Neutrophil (primary cell): ENCODE measurements around the gene POLR1B.

Experiments used
- H3K27ac ChIP-seq: fragments of 200-600 bp; sonication (generic); 2 replicates; pipeline ENCODE4 v1.5.1; 2016; ENCODE audit warnings: mild to moderate bottlenecking, moderate library complexity
- H3K27me3 ChIP-seq: fragments of 200-600 bp; sonication (generic); 2 replicates; pipeline ENCODE4 v1.6.0; 2016; ENCODE audit warnings: mild to moderate bottlenecking
- H3K36me3 ChIP-seq: fragments of 200-600 bp; sonication (generic); 2 replicates; pipeline ENCODE4 v1.5.1; 2017
- H3K4me1 ChIP-seq, 2 experiments: fragments of 200-600 bp in 1 of 2; sonication (generic) in 1 of 2; 1 replicate in 1 of 2; 2 replicates in 1 of 2; pipeline versions ENCODE4 v1.5.1 to v1.6.1; 2013 to 2016; ENCODE audit warnings: low read depth in 1 of 2, low read length in 1 of 2, mild to moderate bottlenecking in 1 of 2, moderate library complexity in 1 of 2; ENCODE audit not compliant: control insufficient read depth in 1 of 2, insufficient read depth in 1 of 2
- H3K4me3 ChIP-seq, 2 experiments: fragments of 200-600 bp in 1 of 2; sonication (generic) in 1 of 2; 1 replicate in 1 of 2; 2 replicates in 1 of 2; pipeline ENCODE4 v1.5.1; 2013 to 2016; ENCODE audit warnings: low read depth in 1 of 2, low read length in 1 of 2, mild to moderate bottlenecking in 1 of 2, moderate library complexity in 1 of 2
- H3K9me3 ChIP-seq: fragments of 200-600 bp; sonication (generic); 2 replicates; pipeline ENCODE4 v1.5.1; 2016
- TF ChIP-seq, protein P1 (sequence below): fragments of 200-600 bp; sonication (generic); IDR thresholded peaks from 2 replicates; pipeline ENCODE4 v1.5.1; 2016; ENCODE audit warnings: antibody characterized with exemption

Gene POLR1B

DNA sequence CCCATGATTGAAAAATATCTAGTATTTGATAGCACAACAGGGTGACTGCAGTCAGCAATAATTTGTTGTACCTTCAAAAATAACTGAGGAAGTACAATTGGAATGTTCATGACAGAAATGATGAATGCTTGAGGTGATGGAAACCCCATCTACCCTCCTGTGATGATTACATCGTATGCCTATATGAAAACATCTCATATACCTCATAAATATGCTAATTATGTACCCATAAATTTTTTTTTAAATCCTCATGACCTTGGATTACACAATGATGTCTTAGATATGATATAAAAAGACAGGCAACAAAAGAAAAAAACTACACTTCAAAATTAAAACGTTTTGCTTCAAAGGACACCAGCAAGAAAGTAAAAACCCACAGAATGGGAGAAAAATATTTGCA is 1.4 kb upstream of the POLR1B start:
- TF ChIP-seq, protein P1, sequence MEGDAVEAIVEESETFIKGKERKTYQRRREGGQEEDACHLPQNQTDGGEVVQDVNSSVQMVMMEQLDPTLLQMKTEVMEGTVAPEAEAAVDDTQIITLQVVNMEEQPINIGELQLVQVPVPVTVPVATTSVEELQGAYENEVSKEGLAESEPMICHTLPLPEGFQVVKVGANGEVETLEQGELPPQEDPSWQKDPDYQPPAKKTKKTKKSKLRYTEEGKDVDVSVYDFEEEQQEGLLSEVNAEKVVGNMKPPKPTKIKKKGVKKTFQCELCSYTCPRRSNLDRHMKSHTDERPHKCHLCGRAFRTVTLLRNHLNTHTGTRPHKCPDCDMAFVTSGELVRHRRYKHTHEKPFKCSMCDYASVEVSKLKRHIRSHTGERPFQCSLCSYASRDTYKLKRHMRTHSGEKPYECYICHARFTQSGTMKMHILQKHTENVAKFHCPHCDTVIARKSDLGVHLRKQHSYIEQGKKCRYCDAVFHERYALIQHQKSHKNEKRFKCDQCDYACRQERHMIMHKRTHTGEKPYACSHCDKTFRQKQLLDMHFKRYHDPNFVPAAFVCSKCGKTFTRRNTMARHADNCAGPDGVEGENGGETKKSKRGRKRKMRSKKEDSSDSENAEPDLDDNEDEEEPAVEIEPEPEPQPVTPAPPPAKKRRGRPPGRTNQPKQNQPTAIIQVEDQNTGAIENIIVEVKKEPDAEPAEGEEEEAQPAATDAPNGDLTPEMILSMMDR, result no peak
- Histone ChIP-seq H3K27ac (peak overlapping the region; percentile 91), H3K27me3 (no peaks in the 10 kb centered on the region), H3K4me1 (peaks cover 21 to 22% of the 10 kb centered on the region in 2 experiments), H3K4me3 (peak overlapping the region; percentile 88 to 91), H3K9me3 (no peaks in the 10 kb centered on the region), H3K36me3 (no peaks in the 10 kb centered on the region)

DNA sequence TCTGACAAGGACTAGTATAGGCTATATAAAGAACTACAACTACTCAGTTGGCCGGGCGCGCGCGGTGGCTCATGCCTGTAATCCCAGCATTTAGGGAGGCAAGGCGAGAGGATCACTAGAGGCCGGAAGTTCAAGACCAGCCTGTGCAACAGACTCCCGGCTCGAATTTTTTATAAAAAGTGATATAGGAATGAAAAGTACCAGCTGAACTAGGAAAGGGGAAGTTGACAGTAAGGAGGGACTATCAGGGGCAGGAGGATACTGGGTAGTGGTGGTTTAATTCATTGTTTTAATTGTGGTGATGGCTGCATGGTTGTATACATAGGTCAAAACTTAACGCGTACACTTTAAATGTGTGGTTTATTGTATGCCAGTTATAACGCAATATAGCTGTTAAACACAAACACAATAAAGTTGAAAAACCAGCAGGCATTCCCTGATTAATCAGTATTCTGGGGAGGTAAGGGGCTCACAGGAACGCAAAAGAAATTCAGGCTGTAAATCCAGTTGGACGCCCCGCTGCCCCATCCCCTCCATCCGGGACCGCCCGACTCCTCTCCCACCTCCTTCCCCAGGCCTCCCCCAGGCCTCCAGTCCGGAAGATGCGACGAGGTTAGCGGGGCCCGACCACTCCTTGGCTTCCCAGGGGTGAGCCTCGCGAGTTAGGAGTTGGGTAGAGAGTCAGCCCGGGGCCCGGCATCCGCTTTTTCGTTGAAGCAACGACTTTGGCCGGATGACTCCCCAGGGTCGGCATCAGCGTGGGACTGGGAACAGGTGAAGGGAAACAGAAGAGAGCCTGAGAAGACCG is 746 bp upstream of the POLR1B start:
- Histone ChIP-seq H3K36me3 (no peaks in the 10 kb centered on the region), H3K4me3 (peak overlapping the region; percentile 88 to 91), H3K4me1 (peaks cover 21 to 22% of the 10 kb centered on the region in 2 experiments), H3K9me3 (no peaks in the 10 kb centered on the region), H3K27me3 (no peaks in the 10 kb centered on the region), H3K27ac (peak overlapping the region; percentile 91)
- TF ChIP-seq, protein P1, result no peak

DNA sequence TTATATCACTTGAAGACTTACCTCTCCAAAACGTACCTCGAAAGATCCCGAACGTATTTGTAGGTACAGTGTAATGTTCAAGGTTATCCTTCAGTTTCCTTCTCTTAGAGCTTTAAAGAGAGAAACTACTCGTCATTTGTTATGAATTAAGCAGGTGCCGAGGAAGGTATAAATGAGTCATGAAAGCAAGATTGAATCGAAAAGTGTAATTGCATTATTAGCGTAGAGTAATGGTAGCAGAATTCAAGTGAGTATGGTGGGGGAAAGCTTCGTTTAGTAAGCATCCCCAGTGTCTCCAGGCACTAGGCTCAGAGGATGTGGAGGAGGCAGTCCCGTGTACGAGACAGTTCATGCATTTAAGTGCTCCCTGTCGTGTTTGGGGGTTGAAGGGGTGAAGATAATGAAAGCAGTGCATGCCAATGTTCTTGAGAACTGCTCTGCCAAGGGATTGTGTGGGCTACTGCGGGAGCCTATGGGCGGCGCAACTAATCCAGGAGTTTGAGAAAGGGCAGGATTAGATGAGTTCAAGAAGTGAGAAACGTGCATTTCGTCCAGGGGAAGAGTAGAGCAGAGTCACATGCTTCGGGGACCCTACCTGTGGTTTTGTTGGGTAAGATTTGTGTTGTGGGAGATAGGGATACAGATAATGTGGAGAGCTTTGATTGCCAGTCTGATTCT is 858 bp downstream of the POLR1B start:
- H3K27ac ChIP-seq, result no peak overlapping the region
- H3K27me3 ChIP-seq, result no peaks in the 10 kb centered on the region
- peak overlapping the region; percentile 88 to 91 for H3K4me3 ChIP-seq
- H3K4me1 ChIP-seq, result peaks cover 22 to 25% of the 10 kb centered on the region in 2 experiments
- TF ChIP-seq, protein P1, result no peak
- no peaks in the 10 kb centered on the region for H3K9me3 ChIP-seq
- H3K36me3 ChIP-seq, result no peaks in the 10 kb centered on the region

DNA sequence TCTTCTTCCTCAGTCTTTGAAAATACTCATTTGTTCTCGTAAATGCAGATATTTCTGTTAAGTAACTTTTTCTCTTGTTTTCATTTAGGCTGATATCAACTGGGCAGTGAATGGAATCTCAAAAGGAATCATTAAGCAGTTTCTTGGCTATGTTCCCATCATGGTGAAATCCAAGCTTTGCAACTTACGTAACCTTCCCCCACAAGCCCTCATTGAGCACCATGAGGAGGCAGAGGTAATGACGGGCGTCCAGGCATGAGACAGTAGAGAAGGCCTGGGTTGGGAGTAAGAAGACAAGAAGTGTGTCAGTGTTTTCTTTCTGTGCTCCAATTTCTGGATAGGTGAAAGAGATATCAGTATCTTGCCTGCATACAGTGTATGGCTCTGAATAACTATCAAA is 5.1 kb downstream of the POLR1B start:
- Histone ChIP-seq H3K4me1 (peaks cover 12 to 17% of the 10 kb centered on the region in 2 experiments), H3K27me3 (no peaks in the 10 kb centered on the region), H3K36me3 (peaks cover 20% of the 10 kb centered on the region), H3K27ac (no peak overlapping the region), H3K4me3 (no peak overlapping the region), H3K9me3 (no peaks in the 10 kb centered on the region)
- TF ChIP-seq, protein P1, result no peak

DNA sequence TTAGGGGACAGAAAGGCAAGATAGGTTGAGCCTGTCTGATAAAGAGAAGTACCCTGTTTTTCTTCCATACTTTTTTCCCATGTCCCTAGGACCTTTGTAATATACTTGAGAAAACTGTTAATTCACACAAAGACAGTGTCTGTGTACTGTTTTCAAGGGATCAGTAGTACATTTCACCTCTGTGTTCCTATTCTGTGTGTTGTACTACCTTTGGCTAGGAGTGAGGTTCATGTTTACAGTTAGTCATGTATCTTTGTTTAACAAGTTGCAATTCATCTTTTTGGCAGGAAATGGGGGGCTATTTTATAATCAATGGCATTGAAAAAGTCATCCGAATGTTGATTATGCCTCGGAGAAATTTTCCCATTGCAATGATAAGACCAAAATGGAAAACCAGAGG is 6.7 kb downstream of the POLR1B start:
- Histone ChIP-seq H3K36me3 (peaks cover 35% of the 10 kb centered on the region), H3K27ac (no peak overlapping the region), H3K27me3 (no peaks in the 10 kb centered on the region), H3K4me3 (no peak overlapping the region), H3K4me1 (peaks cover 0 to 3% of the 10 kb centered on the region in 2 experiments), H3K9me3 (no peaks in the 10 kb centered on the region)
- TF ChIP-seq, protein P1, result no peak
